A549 treated with DMSO at 1 μM for 4 hours (cell line): ENCODE data around the gene NPS. TPM values are rescaled to one million over a fixed set of nuclear protein-coding genes. Genes with fewer than 3 reads are reported as not detected.

Source experiments
- total RNA-seq: library from RNA; stranded (reverse); fragments of 200-300 nt; extraction: Qiagen RNA extraction; gene quantifications from 5 replicates; pipeline ENCODE4 v1.2.3, GENCODE V29; 2022; ENCODE audit warnings: low read depth

The NPS gene, protein sequence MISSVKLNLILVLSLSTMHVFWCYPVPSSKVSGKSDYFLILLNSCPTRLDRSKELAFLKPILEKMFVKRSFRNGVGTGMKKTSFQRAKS
- not detected in 5 replicates for total RNA-seq

DNA sequence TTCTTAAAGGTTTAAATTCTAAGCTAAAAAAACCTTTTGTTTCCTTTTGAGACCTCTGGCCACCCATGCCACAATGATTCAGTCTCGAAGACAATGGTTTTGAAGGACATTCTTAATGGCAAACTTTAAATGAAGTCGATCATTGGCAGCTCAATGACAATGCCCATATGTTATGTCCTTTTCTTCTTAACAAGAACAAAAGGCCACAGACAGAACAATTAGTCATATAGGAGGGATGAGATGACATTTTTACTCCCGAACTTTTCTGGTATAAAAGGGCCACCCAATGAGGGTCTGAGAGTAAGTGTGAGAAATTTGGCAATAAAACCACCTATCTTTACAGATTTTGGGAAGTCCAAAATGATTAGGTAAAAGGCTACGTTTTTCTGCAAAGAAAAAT lies at the start of gene NPS:
Gene NPS (plus strand): TSS at position 301 of the 400 bp plus-strand sequence. CDS start 60 bp downstream, at position 361.

Other genes with a start within 250 kb of the NPS start
- not detected in 5 replicates for gene FOXI2, start 187.9 kb downstream of the NPS start, total RNA-seq